ENCODE data around the gene EXOC2. TPM values are rescaled to one million over a fixed set of nuclear protein-coding genes. Genes with fewer than 3 reads are reported as not detected.

Gene EXOC2
- total RNA-seq, 4 donors from 2014 or later: 25.6 to 37.1 (median 30.8) TPM

- Histone ChIP-seq H3K27ac (no peak overlapping the region), H3K9me3 (no peaks in the 10 kb centered on the region), H3K4me3 (replicated peaks in 1 of 3) (no peak overlapping the region), H3K27me3 (no peaks in the 10 kb centered on the region), H3K36me3 (no peaks in the 10 kb centered on the region), H3K4me1 (no peaks in the 10 kb centered on the region)
- 96 to 98% methylated on average over 11 of the region's 11 CpGs for WGBS, 2 donors
- no peak for TF ChIP-seq POLR2A (IDR thresholded peaks at IDR 0.05)
- no peak for TF ChIP-seq CTCF (IDR thresholded peaks at IDR 0.05)
- intact Hi-C loops (cut with DNase I): no loop called here
- DNase-seq: no peak
Observed at GRCh38 chr6:516213-516612, 176.7 kb downstream of the EXOC2 start.

GRCh38 chr6:515267-515666 is 177.7 kb downstream of the EXOC2 start:
- no peaks in the 10 kb centered on the region for H3K4me1 ChIP-seq
- intact Hi-C loops (cut with DNase I): no loop called here
- no peaks in the 10 kb centered on the region for H3K36me3 ChIP-seq
- no peak overlapping the region for H3K27ac ChIP-seq
- no peak for DNase-seq
- TF ChIP-seq POLR2A (IDR thresholded peaks at IDR 0.05) (no peak), CTCF (IDR thresholded peaks at IDR 0.05) (no peak)
- 82 to 93% methylated on average over 11 of the region's 11 CpGs for WGBS, 2 donors
- H3K4me3 ChIP-seq (replicated peaks in 1 of 3): no peak overlapping the region
- H3K9me3 ChIP-seq: no peaks in the 10 kb centered on the region
- no peaks in the 10 kb centered on the region for H3K27me3 ChIP-seq

- Histone ChIP-seq H3K9me3 (no peaks in the 10 kb centered on the region), H3K4me1 (no peaks in the 10 kb centered on the region), H3K36me3 (no peaks in the 10 kb centered on the region), H3K4me3 (replicated peaks in 1 of 3) (no peak overlapping the region), H3K27ac (no peak overlapping the region), H3K27me3 (no peaks in the 10 kb centered on the region)
- 89 to 95% methylated on average over 12 of the region's 12 CpGs for WGBS, 2 donors
- DNase-seq: no peak
- TF ChIP-seq POLR2A (IDR thresholded peaks at IDR 0.05) (no peak), CTCF (IDR thresholded peaks at IDR 0.05) (no peak)
- intact Hi-C loops (cut with DNase I): no loop called here
Observed at GRCh38 chr6:514396-514978, 178.5 kb downstream of the EXOC2 start.

- 98 to 99% methylated on average over 3 of the region's 3 CpGs for WGBS, 2 donors
- no peak for DNase-seq
- no peaks in the 10 kb centered on the region for H3K27me3 ChIP-seq
- H3K4me3 ChIP-seq (replicated peaks in 1 of 3): no peak overlapping the region
- no peaks in the 10 kb centered on the region for H3K4me1 ChIP-seq
- H3K27ac ChIP-seq: no peak overlapping the region
- H3K9me3 ChIP-seq: no peaks in the 10 kb centered on the region
- intact Hi-C loops (cut with DNase I): no loop called here
- H3K36me3 ChIP-seq: no peaks in the 10 kb centered on the region
- TF ChIP-seq POLR2A (IDR thresholded peaks at IDR 0.05) (no peak), CTCF (IDR thresholded peaks at IDR 0.05) (no peak)
Observed at GRCh38 chr6:513961-514360, 179.0 kb downstream of the EXOC2 start.

- Histone ChIP-seq H3K27ac (no peak overlapping the region), H3K9me3 (no peaks in the 10 kb centered on the region), H3K27me3 (no peaks in the 10 kb centered on the region), H3K4me3 (replicated peaks in 1 of 3) (no peak overlapping the region), H3K4me1 (no peaks in the 10 kb centered on the region), H3K36me3 (no peaks in the 10 kb centered on the region)
- intact Hi-C loops (cut with DNase I): no loop called here
- TF ChIP-seq POLR2A (IDR thresholded peaks at IDR 0.05): no peak
- no peak for TF ChIP-seq CTCF (IDR thresholded peaks at IDR 0.05)
- no peak for DNase-seq
- 96% methylated on average over 15 of the region's 15 CpGs for WGBS, 2 donors
Observed at GRCh38 chr6:513058-513457, 179.9 kb downstream of the EXOC2 start.

All from thyroid gland (tissue), 4 donors.